ENCODE results near the gene RSPH10B2.

DNA sequence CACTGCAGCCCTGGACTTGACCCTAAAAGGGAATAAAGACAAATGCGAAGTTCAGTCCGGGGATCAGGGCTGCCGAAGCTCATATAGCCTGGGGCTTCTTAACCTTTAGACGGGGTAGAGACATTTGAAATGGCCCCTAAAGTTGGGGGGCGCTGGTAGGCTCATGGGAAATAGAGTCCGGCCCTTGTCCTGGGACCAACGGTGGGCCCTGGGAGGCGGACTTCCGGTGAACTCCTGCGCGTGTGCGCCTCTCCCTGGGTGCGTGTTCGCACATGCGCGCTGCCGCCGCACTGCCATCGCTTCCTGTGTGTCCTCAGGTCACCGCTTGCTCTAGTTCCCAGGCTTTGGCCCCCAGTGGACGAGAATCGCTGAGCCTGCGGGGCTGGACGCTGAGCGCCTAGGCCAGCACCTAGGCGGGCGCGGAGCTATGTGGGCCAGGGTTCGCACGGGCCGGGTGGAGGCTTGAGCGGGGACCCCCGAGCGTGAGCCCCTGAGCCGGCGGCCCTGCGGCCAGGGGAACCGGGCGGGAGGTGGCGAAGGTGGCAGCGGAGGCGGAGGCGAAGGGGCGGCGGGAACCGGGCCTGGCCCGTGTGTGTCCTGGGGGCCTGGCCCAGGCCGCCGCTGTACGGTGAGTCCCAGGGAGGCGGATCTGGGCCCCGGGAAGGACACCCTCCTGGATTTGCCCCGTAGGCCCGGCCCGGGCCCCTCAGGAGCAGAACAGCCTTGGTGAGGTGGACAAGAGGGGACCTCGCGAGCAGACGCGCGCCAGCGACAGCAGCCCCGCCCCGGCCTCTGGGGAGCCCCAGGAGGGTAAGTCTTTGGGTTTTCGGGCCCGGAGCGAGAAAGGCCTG, 24.2 kb upstream of the RSPH10B2 start:
- TF ChIP-seq, protein P1, sequence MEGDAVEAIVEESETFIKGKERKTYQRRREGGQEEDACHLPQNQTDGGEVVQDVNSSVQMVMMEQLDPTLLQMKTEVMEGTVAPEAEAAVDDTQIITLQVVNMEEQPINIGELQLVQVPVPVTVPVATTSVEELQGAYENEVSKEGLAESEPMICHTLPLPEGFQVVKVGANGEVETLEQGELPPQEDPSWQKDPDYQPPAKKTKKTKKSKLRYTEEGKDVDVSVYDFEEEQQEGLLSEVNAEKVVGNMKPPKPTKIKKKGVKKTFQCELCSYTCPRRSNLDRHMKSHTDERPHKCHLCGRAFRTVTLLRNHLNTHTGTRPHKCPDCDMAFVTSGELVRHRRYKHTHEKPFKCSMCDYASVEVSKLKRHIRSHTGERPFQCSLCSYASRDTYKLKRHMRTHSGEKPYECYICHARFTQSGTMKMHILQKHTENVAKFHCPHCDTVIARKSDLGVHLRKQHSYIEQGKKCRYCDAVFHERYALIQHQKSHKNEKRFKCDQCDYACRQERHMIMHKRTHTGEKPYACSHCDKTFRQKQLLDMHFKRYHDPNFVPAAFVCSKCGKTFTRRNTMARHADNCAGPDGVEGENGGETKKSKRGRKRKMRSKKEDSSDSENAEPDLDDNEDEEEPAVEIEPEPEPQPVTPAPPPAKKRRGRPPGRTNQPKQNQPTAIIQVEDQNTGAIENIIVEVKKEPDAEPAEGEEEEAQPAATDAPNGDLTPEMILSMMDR (conservative IDR thresholded peaks at IDR 0.05; ENCODE audit: low read length): no peak
- TF ChIP-seq EZH2phosphoT487 (IDR thresholded peaks at IDR 0.05; ENCODE audit: borderline replicate concordance, low read depth, low read length): no peak
